Kidney (tissue), 14 donors: ENCODE measurements around the gene MMS22L. TPM values are rescaled to one million over a fixed set of nuclear protein-coding genes. Genes with fewer than 3 reads are reported as not detected.

ENCODE experiments used
- DNase-seq, 5 donors: peaks; one replicate each; pipeline ENCODE4 v3.0.0-alpha.2; 2013 to 2020
- FAIRE-seq: peaks from 2 replicates; lab custom pipeline; 2012; peaks lifted over from hg19 to GRCh38; lab: Jason Lieb, UNC
- H3K27ac ChIP-seq, 2 donors: one replicate each; pipeline ENCODE4 v1.7.0; 2013; ENCODE audit warnings: low read depth in 2 of 2, low read length in 2 of 2, inconsistent platforms in 1 of 2
- H3K27me3 ChIP-seq: one replicate; pipeline ENCODE4 v1.7.1; 2013; ENCODE audit warnings: low read length, inconsistent platforms; ENCODE audit not compliant: control insufficient read depth, insufficient read depth
- H3K36me3 ChIP-seq, 3 donors: one replicate each; pipeline versions ENCODE4 v1.7.0 to v1.7.1; 2013; ENCODE audit warnings: low read length in 3 of 3, control low read depth in 1 of 3, inconsistent platforms in 1 of 3; ENCODE audit not compliant: insufficient read depth in 3 of 3, control insufficient read depth in 2 of 3
- H3K4me1 ChIP-seq, 3 donors: one replicate each; pipeline versions ENCODE4 v1.7.0 to v1.7.1; 2013; ENCODE audit warnings: low read length in 3 of 3, inconsistent platforms in 1 of 3, low read depth in 1 of 3; ENCODE audit not compliant: control insufficient read depth in 2 of 3, insufficient read depth in 2 of 3
- H3K4me3 ChIP-seq, 3 donors: one replicate each; pipeline versions ENCODE4 v1.7.0 to v1.8.1; 2013; ENCODE audit warnings: low read length in 3 of 3, control low read depth in 1 of 3, inconsistent platforms in 1 of 3
- H3K9ac ChIP-seq, 3 donors: one replicate each; pipeline versions ENCODE4 v1.7.0 to v1.7.1; 2013; ENCODE audit warnings: low read length in 3 of 3, control low read depth in 1 of 3, inconsistent platforms in 1 of 3
- H3K9me3 ChIP-seq, 3 donors: one replicate each; pipeline versions ENCODE4 v1.7.0 to v1.7.1; 2013; ENCODE audit warnings: low read length in 3 of 3, control low read depth in 1 of 3, inconsistent platforms in 1 of 3; ENCODE audit not compliant: control insufficient read depth in 2 of 3, insufficient read depth in 1 of 3
- intact Hi-C: fragments of 100-400 bp; cut with DNase I; formaldehyde crosslinking; loops from one replicate; pipeline ENCODE4 v1.11.1; 2022
- polyA plus RNA-seq: library from polyadenylated mRNA; stranded (reverse); fragments of 350-450 nt; fragmentation: Illumina TruSeq; extraction: RNeasy Lipid Tissue Mini Kit (QIAGEN cat#74804); gene quantifications from one replicate; pipeline ENCODE4 v1.2.3, GENCODE V29; 2014; ENCODE audit warnings: low read depth, low replicate concordance; ENCODE audit not compliant: insufficient read depth
- total RNA-seq: library from RNA; stranded (reverse); fragmentation: NEBNext Ultra II Directional; extraction: Animal tissue kit (Norgen Biotek cat#: 25700); gene quantifications from one replicate; pipeline ENCODE4 v1.2.1, GENCODE V29; 2021
- TF ChIP-seq, protein P1 (sequence below): IDR thresholded peaks from 3 replicates; pipeline ENCODE4 v1.5.1; 2012; ENCODE audit warnings: mild to moderate bottlenecking, moderate library complexity, borderline replicate concordance; ENCODE audit not compliant: insufficient read depth; ENCODE audit errors: extremely low read depth
- donor health status: control.
- donor health status: control.
- donor health status: control.
- donor health status: control.
- donor health status: control.
- donor health status: DM: yes; HTN: yes; CAD: no.
- donor health status: Normal renal cell carcinoma (clear cell type).

MMS22L gene
- total and polyA plus RNA-seq, 2 donors from 2014 or later = 1.7 to 9.5 TPM

GRCh38 chr6:97136626-97137358 is 146.2 kb downstream of the MMS22L start:
- Histone ChIP-seq H3K4me1 (no peaks in the 10 kb centered on the region), H3K9me3 (no peaks in the 10 kb centered on the region), H3K27ac (no peak overlapping the region), H3K9ac (no peak overlapping the region), H3K36me3 (no peaks in the 10 kb centered on the region), H3K27me3 (no peaks in the 10 kb centered on the region), H3K4me3 (no peak overlapping the region)
- FAIRE-seq (no peak), DNase-seq (no peak)
- TF ChIP-seq, protein P1, sequence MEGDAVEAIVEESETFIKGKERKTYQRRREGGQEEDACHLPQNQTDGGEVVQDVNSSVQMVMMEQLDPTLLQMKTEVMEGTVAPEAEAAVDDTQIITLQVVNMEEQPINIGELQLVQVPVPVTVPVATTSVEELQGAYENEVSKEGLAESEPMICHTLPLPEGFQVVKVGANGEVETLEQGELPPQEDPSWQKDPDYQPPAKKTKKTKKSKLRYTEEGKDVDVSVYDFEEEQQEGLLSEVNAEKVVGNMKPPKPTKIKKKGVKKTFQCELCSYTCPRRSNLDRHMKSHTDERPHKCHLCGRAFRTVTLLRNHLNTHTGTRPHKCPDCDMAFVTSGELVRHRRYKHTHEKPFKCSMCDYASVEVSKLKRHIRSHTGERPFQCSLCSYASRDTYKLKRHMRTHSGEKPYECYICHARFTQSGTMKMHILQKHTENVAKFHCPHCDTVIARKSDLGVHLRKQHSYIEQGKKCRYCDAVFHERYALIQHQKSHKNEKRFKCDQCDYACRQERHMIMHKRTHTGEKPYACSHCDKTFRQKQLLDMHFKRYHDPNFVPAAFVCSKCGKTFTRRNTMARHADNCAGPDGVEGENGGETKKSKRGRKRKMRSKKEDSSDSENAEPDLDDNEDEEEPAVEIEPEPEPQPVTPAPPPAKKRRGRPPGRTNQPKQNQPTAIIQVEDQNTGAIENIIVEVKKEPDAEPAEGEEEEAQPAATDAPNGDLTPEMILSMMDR = no peak
- intact Hi-C loops = no loop called here

DNA sequence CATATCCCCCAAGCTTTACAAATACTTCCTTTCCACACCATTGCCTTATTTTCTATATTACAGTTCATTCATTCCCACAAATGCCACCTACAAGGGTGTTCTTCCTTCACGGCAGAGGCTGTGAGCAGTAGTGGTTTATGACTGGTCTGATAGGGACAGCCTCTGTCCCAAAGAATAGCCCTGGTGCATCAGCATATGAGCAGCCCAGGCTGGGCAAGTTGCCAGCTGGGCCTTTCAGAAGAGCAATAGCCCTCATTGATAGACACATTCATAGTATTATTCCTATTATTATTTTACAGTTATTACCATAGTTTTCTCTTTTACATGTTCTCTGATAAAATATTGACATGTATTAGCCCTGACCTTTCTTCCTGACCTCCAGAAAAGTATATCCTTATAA is 149.9 kb downstream of the MMS22L start:
- DNase-seq (no peak), FAIRE-seq (no peak)
- intact Hi-C loops = no loop called here

GRCh38 chr6:97129106-97129505 is 153.9 kb downstream of the MMS22L start:
- TF ChIP-seq, protein P1 = no peak
- Histone ChIP-seq H3K4me1 (no peaks in the 10 kb centered on the region), H3K27me3 (no peaks in the 10 kb centered on the region), H3K9me3 (no peaks in the 10 kb centered on the region), H3K36me3 (no peaks in the 10 kb centered on the region), H3K27ac (no peak overlapping the region), H3K4me3 (no peak overlapping the region), H3K9ac (no peak overlapping the region)
- intact Hi-C loops = no loop called here
- no peak for DNase-seq
- FAIRE-seq = no peak

More for the DNA sequence above, 149.9 kb downstream of the MMS22L start:
- no peak overlapping the region for H3K27ac ChIP-seq
- TF ChIP-seq, protein P1 = no peak
- H3K36me3 ChIP-seq = no peaks in the 10 kb centered on the region
- no peaks in the 10 kb centered on the region for H3K27me3 ChIP-seq
- no peak overlapping the region for H3K4me3 ChIP-seq
- no peaks in the 10 kb centered on the region for H3K9me3 ChIP-seq
- H3K9ac ChIP-seq = no peak overlapping the region
- no peaks in the 10 kb centered on the region for H3K4me1 ChIP-seq
